Activated CD4-positive, alpha-beta T cell treated with anti-CD3 and anti-CD28 coated beads, Interleukin-2, amount 50 U/mL, for 4 hours (primary cell): Measurements from ENCODE around the gene CAPN9.

Experiments used
- DNase-seq, 2 experiments: peaks; one replicate each; pipeline ENCODE4 v3.0.0-alpha.2; 2020

CAPN9 gene

DNA sequence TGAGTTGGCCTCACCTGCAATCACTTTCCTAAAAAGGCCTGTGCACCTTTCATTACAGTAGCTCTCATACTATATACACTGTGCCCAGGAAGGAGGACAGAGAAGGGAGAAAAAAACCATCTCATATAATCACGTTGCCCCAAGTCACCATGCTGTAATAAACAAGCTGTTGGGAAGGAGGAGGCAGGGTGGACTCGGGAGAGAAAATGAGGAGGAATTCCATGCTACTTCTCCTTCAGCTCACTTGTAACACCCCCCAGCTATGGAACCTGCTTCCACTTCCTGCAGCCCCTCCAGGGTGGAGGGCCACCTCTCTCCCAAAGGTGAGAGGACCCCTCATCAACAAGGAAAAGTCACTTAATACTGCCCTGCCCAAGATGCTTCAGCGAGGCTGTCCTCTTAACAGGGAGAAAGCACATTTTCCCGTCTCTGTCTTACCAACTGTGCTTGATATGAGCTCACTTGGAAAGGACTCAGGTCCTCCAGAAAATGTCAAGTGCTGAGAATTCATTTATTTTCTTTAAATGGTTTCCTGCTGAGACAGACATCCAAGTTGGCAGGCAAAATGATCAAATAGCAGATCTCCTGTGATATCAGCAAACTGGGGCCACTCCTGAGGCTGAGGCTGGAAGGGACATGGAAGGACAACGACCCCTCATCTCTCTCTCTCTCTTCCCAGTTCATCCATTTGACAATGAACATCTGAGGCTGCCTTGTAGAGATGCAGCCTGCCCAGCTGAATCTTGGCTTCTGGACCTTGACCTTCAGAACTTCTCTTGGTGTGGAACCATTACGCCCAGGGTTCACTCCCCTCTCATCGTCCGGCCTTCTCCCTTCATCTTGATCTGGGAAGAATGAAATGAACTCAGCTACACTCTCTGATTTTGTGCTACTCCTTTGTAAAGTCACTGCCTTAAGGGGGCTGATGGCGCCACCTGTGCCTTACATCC lies 54.0 kb downstream of the CAPN9 start:
- DNase-seq, result no peak

DNA sequence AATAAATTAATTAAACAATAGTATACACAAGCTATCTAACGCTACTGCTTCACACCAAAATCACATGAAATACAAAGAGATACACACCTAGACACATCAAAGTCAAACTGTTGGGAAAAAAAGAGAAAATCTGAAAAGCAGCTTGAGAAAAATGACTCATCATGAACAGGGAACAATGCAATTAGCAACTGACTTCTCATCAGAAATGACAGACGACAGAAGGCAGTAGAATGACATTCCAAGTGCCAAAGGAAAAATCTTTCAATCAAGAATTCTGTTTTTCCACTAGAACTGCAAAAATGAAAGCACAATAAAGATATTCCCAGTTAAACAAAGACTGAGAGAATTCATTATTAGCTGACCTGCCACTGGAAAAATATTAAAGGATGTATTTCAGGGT lies 57.2 kb downstream of the CAPN9 start:
- no peak for DNase-seq

DNA sequence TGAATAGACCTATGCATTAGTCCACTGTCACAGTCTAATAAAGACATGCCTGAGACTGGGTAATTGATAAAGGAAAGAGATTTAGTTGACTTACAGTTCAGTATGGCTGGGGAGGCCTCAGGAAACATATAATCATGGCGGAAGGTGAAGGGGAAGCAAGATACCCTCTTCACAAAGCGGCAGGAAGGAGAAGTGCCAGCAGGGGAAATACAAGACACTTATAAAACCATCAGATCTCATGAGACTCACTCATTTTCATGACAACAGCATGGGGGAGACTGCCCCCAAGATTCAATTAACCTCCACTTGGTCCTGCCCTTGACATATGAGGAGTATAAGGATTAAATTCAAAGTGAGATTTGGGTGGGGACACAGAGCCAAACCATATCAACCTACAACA lies 59.4 kb downstream of the CAPN9 start:
- DNase-seq, result no peak

DNA sequence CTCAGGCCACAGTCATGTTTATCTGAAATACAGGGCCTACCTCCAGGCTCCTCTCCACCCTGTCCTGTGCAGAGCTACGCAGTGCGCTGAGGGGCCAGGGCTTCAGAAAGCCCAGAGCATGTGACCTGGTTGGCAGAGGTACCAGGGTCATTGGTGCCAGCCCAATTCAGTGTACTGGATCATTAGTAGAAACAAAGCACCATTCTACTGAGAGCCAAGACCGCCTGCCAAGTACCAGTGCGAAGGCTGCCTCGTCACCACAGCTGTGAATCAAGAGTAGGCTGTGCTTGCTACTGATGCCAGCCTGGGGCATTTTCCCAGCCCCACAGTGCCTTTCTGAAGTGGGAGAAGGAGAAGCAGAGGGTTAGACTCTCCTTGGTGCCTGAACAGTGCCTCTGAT lies 59.8 kb downstream of the CAPN9 start:
- no peak for DNase-seq

DNA sequence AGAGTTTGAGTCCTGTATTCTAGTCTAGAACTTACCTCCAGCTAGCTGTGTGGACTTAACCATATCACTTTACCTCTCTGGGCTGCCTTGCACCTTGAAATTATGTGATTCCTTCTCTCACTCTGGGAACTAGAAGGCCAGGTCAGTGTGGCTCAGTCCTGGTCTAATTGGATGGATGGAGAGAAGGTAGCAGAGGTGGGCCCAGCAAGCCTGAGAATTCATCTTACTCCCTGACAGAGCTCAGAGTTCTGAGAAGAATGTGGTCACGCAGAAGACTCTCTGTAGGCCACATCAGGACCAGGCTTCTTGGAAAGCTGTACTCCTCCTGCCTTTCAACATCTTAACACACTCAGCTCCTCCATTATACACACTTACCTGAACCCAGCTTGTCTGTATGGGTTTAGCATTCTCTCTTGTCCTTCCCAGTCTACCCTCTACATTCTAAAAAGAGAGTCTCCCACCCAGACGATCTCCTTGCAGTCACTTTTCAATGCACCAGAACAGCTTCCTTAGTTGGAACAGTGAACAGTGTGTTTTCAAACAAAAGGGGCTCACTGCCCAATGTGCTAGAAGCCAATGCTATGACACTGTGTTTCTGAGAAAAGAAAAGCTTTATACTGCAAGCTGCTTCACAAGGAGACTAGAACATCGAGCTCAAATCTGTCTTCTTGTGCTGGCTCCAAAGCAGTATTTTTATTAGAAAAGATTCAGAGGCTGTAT lies 60.5 kb downstream of the CAPN9 start:
- DNase-seq, result no peak

DNA sequence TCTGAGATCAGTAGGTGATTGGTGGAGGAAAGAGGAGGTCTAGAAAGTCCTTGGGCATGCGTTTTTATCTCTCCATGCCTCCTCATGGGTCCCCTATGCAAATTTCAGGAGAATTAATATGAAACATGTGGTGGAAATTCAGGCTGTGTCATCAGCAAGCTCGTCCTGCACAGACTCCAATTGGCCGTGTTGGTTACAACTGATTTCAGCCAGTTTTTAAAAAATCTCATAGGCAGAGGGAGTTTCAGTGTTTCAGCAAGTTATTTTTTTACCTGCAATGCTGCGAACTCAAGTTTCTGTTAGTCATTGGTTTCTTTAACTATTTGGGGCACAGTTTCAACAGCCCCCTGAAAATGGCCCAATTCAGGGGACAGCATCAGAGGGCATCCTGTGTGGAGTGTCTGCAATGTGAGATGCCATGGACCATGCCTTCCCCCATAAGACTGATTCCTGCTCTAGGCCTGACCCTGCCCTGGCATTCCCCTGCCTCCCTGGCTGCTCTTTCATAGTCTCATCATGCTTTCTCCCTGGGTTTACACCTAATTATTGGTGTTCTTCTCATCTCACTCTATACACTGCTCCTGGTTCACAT lies 61.2 kb downstream of the CAPN9 start:
- DNase-seq, result no peak

DNA sequence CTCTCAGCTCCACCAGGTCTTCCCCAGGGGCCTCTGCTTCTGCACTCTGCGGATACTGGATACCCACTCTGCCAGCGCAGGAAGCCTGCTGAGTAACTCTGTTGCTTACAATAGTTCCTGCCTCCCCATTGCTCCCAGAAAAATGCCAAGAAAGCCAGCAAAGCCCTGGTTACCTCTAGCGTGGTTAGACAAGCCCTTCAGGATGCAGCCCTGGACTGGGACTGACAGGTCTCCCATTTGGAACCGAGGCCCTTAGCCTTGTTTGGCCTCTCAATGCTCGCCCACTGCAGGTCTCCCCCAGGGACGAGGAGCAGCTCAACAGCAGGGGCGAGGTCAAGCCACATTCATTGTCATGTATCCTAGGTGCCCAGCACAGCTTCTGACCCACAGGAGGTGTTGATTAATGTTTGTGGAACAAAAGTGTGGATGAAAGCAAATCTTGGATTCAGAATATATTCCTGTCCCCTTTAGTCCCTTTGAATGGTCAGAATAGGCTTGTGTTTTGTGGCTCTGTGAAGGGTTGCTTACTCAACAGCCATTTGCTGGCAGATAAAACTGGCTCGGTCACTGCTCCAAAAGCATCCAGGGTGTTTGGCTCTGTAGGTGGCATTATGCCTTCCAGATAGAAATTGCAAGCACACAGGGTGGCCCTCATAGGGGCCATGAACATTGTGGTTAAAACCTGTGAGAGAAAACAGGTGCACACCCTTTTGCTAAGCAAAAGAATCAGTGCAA lies 62.2 kb downstream of the CAPN9 start:
- no peak for DNase-seq

DNA sequence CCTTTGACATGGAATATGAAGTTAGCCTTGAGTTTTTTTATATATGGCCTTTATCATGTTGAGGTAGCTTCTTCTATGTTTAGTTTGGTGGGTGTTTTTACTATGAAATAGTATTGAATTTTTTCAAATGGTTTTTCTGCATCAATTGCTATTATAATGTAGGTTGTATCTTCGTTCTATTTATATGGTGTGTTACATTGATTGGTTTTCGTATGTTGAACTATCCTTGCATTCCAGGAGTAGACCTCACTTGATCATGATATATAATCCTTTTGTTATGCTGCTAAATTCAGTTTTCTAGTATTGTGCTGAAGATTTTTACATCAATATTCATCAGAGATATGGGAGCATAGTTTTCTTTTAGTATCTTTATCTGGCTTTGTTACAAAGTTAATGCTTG lies 65.4 kb downstream of the CAPN9 start:
- no peak for DNase-seq

DNA sequence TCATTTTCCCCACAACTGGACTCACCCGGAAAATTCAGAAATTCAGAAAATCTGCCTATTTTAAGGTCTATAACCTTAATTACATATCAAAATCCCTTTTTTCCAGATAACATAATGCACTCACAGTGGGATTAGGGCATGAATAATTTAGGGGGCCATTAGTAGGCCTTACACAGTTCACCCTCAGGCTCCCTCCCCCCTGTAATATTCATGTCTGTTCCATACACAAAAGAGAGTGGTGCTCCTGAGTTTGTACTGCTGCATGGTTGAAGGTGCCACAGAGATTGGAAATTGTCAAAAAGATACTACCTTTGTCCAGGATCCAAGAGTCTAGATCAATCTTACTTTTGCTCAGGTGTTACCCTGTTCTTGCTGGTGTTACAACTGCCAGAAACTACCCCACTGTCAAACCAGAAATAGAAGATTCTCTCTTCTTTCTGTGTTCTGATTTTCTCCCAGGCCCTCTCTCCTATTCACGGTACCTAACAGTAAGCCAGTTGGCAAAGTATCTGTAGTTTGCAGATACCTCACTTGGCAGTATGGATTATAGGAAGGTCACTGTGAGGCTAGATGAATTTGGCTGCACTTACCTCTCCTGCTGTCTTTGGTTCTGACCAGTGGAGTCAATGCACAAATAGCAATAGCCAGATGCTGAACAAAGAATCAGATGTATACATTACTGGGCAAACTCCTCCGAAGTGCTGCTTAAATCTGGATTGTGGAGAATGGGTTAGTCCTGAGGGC lies 67.9 kb downstream of the CAPN9 start:
- no peak for DNase-seq

DNA sequence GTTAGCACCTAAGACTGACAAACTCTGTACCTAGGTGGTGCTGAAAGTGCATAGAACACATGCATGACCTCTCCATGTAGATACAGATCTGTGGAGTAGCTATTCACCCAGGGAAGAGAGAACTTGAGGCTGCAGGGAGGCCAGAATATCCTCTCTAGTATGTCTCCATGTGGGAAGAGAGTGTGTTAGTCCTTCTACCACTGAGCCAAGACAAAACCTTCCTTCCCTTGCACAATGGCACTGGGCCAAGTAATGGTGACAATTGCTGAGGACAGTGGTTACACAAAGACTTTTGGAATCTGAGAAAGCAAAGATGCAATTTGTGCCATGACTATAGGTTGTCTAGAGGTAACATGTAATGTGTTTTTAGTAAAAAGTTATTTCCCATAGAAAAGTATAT lies 68.8 kb downstream of the CAPN9 start:
- DNase-seq, result no peak

DNA sequence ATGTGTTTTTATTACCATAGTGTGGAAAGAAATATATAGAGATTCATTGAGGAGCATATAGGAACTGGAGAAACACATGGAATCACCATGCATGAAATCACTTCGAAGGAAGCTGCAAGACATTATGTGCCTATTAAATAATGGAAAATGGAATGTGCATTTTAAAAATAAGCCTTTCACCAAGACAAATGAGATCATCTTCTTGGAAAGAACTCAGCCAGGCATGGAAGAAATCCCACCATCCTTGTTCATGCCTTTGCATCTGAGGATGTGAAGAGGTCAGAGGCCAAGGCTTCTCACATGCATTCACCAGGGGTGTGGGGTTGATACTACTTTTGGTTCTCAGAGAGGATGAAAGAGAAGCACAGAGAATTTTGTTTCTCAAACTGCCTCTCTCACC lies 71.2 kb downstream of the CAPN9 start:
- DNase-seq, result no peak

DNA sequence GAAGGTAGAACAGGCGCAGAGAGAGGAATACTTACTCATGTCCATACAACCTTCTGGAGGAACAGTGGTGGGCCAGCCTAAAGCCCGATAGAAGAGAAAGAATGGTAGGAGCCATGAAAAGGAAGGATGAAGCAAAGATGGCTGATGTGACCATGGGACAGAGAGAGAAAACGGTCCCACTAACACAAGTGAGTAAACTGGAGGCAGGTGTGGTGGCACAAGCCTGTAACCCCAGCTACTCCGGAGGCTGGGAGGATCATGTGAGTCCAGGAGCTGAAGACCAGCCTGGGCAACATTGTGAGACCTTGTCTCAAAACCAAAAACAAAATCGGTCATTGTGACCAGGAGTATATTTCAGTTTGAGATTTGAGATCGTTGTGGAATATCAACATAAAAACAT lies 71.7 kb downstream of the CAPN9 start:
- DNase-seq, result no peak

DNA sequence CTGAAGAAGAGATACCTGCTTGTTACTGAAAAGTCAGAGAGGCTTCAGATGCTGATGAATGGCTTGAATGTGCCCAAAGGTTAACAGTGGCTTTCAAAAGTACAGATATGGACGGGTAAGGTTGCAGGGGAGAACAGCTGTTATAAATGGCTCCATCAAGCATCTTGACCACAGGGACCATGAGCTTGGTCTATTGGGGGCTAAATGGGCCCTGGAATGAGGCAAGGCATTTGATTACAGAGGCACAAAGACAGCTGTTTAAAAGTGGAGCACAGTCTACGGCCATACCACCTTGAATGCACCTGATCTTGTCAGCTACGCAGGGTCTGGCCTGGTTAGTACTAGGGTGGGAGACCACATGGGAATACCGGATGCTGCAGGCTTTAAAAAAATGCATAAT lies 72.8 kb downstream of the CAPN9 start:
- DNase-seq, result no peak

DNA sequence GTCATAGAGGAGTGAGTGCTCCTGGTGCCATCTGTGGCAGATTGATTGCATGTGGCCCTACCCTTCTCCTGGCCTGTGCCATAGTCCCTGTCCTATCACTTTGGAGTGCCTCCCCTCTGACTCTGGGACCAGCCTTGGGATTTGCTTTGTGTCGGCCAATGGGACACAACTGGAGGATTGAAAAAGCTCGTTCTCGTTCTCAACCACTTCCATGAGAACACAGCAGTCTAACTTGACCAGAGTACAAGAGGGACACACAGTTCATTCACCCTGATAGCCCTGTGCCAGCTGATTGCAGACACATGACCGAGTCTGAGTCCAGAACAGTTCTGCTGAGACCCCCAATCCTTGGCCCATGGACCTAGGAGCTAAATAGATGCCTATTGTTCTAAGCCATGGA lies 73.4 kb downstream of the CAPN9 start:
- DNase-seq, result no peak

DNA sequence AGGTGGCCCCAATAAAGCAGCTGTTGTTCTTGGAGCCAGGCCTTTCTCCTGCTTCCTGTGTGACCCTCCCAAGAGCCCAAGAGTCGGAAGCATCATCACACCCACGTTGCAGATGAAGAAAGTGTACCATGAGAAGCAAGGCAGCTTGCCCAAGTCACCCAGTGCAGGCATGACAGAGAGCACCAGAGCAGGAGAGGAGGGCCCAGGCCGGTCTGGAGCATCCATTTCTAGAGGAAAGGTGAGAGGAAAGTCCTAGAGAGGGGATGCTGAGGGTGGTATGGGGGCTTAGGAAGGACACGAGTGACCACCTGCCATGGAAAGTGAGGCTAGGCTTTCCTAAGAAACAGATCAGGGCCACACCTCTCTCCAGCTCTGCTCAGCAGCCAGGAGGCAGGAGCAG lies 74.2 kb downstream of the CAPN9 start:
- DNase-seq, result no peak

DNA sequence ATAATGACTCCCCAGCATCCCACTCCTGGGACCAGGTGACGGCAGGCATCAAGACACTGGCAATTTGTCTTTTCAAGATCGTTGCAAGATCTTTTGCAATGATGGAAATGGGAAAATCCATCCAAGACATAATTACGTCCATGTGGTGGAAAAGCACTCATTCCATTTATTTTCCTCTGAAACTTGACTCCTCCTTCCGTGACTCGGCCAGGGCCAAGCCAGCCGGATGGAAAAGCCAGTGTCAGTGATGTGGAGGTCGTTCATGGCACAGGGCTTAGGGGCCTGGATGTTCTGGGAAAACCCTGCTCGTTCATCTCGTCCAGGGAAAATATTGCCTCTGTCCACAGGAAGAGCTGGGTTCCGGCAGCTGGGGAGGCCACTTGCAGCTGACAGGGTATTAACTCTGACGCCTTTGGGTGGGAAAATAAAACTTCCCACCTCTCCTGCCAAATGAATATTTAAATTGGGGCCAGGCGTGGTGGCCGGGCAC lies 74.9 kb downstream of the CAPN9 start:
- DNase-seq, result no peak

DNA sequence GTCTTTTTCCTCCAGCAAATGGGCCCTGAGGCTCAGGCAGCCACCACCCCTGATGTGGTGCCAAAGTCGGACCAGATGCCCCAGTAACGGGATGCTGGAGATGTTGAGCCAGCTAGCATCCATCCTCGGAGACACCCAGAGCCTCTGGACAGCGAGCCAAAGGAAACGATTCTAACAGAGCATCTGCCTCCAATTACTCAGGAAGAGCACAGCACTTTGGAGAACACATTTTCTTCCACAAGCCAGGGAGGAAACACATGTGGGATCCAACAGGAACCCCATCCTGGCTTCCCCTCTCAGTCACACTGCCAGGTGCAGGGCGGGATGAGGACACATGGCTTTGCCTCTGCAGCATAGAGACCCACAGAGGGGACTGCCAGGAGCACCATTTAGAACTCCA lies 76.2 kb downstream of the CAPN9 start:
- no peak for DNase-seq

DNA sequence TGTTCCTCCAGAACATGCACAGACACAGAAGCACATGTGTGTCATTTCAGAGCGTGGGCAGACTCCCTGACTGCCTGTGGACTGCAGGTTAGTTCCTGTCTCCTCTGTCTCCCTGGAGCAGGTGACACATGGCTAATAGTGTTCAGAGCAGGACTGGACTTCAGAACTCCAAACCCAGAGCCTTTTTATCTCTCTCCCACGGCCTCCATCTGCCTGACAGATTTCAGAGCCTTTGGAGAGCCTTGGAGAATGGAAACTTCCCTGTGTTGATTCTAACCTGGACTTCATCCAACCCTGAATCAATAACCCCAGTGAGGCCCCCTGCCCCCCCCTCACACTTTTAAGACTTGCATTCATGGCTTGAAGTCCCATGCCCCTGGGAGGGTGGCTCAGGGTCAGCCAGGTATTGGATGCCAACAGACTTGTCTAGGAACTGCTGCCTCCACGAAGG lies 76.8 kb downstream of the CAPN9 start:
- no peak for DNase-seq

DNA sequence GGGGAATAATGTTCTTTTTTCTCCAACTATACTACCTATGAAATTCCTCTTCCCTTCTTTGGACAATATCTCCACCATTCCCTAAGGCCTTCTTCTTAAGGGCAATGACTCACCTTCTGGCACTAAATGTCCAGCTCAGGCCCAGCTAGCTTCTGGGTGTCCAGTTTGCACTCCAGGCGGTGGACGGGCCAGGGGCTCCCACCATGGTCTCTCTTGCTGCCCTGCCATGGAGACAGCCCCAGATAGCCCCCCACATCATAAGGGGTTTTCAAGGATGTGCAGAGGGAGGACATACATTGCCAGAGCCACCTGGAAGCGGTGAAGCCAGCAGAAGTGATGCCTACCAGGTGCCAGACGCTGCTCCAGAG lies 77.3 kb downstream of the CAPN9 start:
- no peak for DNase-seq

DNA sequence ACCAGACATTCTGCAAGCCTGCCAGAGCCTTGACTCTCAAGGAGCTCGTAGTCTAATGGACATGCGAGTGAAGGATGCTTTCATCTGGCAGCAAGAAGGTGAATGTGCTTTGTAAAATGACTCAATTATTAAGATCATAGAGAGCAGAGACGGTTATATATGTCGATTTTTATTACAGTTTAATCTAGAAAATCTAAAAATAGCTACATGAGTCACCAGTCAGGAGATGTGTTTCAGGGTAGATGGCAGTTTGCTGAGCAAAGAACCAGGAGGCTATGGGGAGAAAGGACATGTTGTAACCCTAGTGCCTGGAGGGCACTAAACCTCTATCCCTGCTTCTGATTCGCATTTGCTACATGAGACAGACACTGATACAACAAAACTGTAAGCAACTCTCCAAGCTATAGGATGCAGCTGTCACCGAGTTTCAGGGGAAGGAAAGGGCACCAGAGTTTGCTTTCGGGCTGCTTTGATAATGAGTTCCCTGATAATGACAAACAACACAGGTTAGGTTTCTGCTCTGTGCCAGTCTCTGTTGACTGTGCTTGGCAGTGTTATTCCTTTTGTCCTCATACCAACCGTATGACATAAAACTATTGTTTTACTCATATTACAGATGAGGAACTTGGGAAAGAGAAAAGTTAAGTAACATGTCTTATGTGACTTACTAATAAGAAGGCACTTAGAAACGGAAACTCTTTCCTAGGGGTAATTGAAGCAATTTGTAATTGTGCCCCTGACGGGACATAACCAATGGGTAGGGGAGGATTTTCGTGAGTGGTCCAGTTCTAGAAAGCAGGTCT lies 77.9 kb downstream of the CAPN9 start:
- no peak for DNase-seq

DNA sequence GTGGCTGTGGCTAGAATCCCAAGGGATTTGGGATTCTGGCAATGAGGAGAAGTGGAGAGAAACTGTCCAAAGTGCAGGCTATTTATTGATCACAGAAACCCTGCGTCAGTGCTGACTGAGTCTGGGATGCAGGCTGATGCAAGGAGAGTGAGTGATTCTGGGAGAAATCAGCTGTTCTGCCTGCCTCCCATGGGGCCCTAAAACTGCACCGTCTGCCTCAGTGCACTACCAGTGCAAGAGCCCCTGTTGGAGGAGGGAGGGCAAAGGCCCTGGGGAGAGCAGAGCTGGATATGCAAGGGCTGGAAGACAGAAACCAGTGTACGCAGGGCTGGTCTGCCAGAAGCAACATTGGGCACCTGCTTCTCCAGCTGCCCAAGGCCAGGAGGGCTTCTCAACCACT lies 78.6 kb downstream of the CAPN9 start:
- no peak for DNase-seq
